M059J (cell line): ENCODE data around the gene MEIS1. TPM values are rescaled to one million over a fixed set of nuclear protein-coding genes. Genes with fewer than 3 reads are reported as not detected.

Experiments
- DNase-seq: peaks from one replicate; pipeline ENCODE4 v3.0.0-alpha.2; 2012; ENCODE audit warnings: low read depth
- total RNA-seq: library from RNA; depleted of rRNA; stranded (reverse); fragments of >200 nt; shearing (Covaris generic); gene quantifications from 2 replicates; pipeline ENCODE4 v1.2.3, GENCODE V29; 2014

MEIS1 gene
- total RNA-seq, 1 experiment from 2014 or later, result 3.4 TPM

DNA sequence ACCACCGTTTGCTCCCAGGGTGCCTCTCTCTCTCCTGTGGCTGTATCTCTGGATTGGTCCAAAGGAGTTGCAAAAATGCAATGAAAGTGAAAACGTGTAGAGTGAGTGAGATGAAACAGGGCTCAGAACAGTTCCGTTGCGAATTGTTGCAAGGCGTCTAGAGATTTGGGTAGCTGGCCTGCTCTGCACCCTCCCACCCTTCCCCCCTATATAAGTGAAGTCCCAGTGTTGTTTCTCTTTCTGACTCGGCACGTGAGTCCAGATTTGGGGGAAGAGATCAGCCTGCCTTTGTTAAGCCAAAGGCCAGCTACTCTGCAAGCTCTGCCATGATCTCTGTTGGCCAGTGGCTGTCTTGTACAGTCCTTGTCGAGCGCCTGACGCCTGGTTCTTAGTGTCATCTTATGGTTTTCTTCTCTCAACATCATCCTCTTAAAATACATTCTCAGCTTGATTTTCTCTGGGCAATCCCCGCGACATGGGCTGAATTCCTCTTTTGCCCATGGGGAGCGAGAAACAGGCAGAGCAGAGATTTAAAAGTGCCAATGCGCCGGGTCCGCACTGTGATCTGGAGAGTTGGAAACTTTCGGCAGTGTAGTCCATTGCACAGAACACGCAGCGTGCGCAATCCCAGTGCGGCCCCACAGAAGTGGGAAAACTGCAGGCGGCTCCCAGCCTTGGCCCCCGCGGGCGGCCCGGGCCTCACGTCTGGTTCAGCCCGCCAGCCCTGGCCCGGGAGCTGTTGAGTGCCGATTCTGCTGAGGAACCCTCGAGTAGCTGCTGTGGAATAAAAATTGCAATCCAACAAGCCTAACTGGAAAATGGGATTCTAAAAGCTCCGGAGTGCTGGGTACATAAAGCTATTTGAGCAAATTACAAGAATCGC, 9.3 kb downstream of the MEIS1 start:
- no peak for DNase-seq

DNA sequence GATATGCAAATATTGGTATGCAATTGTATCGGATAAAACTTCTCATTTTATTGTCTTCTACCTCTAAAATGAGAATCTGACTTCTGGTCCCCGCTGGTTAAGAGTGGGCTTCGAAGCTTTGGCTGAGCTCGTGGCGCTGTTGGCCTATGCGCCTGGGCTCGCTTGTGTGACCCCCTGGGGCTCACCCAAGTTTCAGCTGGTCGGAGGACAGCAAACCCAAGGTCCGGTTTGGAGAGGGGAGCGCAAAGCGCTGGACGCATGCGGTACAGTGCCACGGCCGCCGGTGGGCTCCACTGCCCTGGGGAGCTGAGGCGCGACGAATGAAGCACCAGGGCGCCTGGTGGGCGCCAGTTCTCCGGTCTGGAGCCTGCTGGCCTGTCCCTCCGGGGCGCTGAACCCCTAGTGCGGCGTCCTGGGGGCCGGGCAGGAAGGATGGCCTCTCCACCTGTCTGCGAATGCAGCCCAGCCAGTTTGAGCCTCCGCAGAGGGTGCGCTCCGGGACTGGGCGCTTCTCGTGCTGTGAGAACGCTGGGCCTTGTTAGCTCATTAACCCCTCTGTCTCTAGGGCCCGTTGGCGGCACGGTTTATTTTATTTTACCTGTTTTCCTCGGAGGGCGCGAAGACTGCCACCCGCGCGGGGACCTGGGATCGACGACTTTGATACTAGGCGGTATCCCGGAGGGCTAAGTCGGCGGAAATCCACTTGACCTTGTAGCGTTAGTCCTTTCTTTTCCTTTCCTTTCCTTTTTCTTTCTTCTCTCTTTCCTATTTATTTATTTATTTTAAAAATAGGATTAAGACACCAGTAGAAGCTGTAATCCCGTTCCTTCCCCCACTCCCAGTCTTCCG, 10.4 kb downstream of the MEIS1 start:
- no peak for DNase-seq

DNA sequence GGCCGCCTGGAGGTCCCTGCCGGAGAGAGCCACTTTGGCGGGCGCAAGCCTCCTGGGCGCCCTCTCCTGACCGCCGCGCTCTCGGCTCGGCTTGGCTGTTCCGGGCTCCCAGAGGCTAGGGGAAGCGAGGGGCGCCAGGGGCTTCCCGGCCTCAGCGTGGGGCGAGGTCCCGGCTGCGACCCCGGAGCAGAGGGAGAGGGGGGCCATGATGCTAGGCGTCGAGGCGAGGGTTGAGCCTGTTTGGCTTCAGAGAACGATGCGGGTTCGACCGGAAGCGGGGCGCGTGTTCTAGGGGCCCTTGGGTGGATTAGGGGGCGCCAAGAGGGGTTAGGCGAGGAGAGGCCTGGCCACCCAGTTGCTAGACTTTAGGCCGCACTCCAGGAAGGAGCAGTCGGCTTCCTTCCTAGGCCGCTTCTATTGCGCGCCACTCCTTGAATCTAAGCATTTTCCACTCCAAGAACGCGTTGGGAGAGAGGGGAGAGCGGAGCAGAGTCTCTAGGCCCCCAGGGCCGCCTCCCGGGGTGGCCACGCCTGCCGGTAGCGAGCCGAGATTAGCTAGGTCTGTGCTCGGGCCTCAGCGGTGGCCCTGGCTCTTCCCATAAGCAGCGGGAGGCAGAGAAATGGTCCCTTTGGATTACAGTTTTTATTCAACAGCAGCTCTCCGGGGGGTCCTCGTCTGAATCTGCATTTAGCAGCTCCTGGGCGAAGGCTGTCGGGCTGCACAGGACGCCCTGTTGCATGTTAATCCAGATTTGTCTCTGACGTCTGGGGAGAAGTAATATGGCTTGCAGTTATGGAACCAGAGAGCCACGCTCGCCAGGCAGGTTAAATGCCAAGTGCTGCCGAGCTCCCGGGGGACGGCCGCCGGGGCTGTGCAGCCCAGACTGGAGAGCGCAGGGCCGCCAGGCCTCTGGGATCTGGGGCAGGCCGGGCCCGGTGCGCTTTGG, 11.3 kb downstream of the MEIS1 start:
- DNase-seq, result no peak

DNA sequence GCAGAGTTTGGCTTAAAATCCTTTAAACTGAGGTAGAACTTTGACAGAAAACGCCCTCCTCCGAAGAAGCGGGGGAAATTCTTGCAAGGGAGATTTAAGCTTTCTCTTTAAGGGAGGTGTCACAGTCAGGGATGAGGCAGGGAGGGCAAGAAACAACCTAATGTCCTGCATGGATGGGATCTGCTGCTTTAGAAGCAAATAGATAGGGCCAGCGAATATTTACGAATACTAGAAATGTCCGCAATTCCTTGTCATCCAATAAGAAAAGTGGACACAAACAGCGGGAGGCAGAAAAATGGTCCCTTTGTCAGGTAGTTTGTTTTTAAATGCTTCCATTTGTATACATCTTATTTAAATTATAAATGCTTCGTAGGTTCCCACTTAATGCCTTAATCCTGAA, 12.0 kb downstream of the MEIS1 start:
- DNase-seq, result no peak

DNA sequence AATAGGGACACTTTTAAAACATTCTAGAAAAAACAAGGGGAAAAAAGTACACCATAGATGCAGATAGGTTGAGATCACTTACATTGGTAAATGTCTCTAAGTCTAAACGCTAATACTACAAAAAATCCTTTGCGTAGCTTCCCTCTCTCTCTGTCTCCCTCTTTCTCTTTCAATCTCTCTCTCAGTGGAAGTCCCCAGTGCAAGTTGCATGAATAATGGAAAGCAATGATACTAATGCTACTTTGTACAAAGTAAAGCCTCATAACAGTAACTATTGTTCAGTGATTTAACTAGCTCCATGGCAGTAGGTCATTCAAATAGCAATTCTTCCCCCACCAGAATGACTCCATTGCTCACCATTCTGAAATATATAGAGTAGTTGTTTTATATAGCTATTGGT, 12.8 kb downstream of the MEIS1 start:
- DNase-seq, result no peak

DNA sequence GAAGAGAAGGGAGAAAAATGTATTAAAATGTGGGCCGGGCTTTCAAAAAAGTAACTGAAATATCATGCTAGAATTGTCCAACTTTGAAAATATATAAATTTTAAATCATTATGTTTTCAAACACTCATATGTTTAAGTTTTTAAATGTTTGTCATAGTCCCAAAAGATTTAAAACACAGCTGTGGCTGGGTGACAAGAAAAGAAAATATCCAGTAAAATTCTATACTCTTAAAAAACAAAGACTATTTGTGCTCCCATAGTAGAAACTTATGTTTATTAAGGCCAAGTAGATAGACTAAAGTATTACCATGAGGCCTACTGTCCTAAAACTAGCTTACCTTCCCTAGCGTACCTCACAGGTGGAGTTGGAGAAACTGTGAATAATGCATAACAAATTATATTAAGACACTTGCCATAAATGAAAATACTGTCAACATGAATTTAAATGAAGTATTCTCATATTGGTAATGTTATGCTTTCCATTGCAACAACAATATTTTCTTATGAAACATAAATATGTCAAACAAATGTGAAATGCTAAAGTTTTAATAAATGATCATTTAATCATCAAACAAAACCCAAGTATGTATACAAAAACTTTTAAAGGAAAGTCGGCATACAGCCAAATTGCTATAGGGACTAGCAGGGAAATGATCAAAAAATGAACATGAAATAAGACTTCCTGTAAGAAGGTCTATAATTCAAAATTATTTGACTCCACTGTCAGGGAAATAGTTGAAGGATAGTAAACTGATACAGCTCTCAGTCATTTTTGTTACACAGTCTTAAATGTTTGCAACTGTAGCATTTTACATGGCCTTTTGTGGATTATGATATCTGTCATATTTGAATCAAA, 13.4 kb downstream of the MEIS1 start:
- DNase-seq, result no peak

DNA sequence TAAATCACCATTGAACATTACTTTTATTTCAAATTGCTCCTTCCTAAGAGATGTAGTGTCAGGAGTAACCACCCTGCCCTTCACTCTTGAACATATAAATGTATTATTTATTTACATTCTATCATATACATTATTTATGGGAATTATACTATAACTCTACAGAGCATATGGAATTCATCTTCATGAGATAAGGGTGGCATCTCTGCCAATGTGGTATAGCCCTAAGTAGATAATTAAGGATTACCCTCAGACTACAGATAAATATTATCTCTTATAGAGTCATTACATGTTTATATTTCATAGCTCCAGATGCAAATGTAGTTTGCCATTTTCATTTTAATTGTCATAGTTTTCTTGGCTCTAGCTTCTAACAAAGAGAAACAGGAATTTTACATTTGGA, 17.3 kb downstream of the MEIS1 start:
- DNase-seq, result no peak

DNA sequence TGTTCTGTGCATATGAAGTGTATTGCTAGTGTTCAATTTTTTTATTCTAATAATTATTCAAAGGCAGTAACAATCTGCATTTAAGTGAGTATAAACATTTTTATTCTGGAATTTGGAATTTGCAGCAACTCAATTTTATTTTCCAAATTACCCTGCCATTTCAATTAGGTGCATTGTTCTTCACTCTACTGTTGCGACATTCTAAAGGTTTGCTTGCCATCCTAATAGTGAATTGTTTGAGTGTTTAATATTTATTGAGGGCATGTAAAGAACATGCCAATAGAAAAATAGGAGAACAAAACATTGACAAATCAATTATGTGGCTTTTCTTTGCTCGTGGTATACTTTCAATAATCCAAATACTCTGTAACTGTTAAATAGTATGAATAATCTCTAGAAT, 18.0 kb downstream of the MEIS1 start:
- DNase-seq, result no peak

DNA sequence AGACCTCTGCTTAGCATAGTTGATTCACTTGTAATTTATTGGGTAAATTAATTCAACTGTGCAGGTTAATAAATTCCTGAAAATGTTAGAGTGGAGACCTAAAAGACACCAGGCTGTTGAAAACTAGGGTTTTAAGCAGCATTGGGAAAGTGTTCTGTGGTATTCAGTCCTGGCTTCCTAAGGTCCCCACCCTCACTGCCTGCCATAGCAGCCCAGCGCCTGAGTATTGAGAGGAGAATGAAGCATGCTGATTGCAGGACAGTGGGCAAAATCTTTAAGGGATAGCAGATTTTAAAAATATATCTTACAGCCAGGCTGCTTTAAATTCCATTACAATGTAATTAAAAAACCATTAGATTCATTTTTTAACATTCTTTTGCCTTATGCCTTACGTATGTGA, 20.6 kb downstream of the MEIS1 start:
- DNase-seq, result no peak

DNA sequence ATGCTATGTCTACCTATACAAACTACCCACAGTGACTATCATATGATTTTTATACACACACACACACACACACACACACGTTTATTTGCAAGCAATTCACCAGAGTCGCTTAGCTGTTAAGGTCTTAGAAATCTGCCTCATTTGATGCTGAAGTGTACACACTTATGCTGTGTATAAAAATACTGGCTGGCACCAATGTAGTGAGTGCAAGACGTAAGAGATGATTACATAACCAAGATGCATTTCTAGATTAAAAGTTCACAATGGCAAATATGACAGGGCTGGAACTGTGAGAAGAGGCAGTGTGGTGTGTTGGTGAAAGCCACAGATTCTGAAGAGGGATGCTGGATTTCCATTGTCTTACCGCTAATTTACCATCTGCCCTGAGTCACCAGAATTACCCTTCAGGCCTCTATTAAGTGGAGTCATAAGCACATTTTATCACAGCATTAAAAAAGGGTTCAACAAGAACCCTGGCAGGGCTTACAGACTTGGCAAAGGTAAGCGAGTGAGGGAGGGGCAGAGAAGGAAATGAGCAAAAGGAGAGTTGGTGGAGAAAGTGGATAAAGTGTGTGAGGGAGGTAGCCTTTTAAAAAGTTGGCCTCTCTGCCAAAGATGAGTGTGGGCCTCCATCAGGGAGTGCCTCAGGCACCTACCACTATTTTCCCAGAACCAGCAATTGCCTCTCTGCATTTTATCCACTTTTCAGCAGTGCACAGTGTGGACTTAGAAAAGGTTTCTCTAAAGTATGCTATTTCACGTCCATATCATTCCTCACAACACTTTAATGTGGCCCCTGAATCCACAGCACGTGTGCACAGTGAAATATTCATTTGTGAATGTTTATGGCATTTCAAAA, 21.5 kb downstream of the MEIS1 start:
- peak; percentile 79 for DNase-seq

DNA sequence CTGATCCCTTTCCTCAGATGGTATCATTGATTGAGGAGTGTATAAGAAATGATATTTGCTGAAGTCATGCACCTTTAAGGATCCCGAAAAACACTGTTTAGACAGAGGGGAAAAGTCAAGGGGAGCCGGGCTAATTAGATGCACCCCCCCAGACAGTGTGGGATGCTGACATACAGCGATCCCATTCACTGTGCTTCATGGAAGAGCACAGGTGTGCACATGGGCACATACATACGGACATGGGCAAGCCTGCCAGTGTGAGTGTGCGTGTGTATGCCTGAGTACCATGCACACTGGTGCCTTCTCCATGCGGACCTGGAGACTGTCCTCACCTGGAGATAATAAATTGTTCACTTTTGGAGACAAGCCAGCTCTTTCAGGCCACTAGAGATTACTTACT, 22.6 kb downstream of the MEIS1 start:
- no peak for DNase-seq

DNA sequence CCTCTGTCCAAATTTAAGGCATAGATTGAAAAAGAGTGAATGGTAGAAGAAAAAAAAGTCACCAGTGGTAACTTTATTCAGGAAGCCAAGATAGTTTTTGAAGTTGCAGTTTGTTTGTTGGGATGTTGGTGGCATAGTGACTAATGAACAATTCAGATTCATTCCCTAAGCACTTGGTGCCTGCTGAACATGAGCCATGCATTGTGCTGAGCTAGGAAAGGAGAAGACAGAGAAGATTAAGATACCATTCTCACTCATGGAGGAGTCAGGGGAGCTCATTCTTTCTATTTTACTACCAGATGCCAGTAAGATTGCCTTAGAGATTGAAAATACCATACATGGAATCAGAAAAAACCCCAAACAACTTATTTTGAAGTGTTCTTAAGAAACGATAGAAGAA, 25.1 kb downstream of the MEIS1 start:
- DNase-seq, result no peak

DNA sequence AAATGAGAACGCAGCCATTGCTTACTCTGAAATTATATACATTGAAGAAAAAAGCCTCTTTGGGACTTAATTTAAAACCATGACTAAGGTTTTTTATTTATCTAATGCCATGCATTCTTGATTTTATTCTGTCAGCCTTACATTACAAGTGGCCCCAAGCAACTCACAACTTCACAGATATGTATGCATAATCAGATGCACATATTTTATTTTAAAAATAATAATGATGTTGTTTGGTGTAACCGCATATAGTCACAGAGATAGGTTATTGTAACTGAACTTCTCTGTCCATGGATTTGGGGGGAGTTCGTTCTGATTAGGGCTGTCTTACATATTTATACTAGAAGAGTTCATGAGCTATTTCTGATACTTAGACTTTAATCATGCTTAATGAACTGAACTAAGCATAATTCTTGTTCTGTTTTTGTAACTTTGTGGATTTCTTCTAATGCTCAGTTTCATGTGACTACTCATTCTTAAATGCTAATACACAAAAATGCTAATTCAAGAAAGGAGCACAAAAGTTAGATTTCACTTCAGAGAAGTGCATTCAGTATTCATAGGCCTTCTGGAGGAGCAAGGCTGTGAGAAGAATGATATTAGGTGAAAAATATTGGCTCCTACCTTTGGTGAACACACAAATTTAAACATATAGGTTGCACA, 26.2 kb downstream of the MEIS1 start:
- DNase-seq, result no peak

DNA sequence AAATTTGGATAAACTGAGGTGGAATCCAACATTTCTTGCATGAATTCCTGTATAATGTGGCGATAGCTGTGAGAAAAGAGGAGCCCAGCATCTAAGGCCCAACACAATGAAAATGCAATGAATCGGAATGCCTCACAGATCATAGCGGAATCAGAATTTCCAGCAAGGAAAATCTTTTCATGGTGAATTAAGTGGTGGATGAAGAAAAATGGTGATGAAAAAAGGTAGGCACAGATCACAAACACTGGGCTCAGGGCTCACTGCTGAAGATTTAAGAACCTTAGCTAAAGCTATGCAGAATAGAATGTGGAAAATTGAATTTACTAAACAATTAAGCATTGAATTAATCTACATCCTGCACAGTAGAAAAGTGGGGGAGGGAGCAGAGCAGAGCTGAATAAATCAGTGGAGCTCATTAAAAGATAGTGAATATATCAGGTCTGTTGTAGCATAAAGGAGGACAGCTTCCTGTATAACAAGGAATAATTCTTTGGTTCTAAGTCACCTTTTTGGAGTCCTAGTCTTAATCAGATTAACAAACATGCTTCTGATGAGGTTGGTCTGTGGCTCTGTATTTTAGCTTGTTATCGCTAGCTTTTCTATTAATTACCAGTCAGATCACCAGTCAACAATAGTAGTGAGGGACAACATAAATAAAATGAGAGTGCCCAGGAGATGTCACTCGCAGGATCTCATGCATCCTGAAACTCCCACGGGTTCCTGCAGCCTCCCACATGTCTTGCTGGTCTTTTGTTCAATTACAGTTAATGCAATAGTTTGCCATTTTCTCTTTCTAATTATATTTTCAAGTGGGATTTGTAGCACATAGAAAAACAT, 27.0 kb downstream of the MEIS1 start:
- no peak for DNase-seq

DNA sequence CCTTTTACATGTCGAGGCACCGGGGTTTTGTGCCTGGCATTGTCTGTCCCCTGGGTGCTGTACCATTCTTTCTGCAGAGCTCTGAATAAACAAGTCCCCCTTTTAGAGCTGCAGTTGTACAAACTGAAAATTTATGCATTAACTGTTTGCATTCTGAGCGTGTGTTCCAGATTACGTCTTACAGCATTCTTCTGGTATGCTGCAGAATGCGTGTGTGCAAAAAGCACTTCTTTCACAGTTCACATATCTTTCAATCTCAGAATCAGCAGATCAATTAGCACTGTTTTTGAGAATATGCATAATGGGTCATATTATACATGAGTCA, 27.5 kb downstream of the MEIS1 start:
- no peak for DNase-seq

DNA sequence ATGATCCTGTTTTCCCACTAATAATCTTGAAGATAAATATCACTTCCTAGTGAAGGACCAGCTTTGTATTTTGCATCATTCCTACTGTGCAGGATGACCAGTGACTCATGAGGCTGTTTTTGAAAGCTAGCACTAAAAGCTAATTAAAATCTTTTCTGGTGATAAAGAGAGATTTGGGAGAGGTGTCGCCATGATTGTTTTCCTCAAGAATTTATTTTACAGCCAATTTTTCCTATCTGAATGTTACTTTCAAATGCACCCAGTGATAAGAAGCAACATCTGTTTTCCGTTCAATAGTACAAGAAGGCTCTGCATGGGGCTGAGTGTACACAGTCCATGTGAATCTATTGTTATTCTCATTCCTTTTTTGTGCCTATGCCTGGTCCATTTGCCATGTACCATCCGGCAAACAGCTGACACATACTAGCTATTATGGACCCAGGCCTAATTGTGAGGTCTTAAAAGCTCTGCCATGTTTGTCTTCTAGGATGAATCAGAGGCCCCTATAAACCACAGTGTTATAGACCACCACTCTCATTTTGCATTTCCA, 28.4 kb downstream of the MEIS1 start:
- no peak for DNase-seq

DNA sequence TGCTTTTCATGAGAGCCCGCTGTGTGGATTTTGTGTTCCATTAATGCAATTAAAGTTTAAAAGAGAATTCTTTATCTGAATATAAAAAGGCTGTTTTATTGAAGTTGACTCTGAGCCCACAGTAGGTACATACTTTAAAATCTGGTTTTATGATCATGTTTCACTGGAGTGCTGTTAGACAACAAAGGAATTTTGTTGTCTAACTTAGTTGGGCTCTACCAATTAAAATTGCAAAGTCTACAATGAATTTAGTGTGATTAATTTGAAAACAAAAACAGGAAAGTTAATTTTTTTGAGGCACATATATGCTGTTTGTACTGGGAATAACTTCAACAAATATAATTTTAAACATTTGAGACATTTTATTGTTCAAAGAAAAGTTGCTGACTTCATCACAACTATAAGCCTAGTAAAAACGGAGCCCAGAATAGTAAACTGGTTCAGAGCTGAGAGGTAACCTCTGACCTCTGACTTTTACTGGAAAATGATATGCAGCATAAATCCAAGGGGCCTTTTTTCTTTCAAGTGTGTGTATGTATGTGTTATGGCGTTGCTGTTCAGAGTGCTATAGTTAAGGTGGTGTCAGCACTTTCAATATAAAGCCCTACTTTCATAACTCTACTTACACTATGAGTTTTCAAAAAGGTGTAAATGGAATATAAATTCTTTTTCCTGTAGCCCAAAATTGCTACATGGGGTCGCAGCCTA, 30.2 kb downstream of the MEIS1 start:
- DNase-seq, result no peak

DNA sequence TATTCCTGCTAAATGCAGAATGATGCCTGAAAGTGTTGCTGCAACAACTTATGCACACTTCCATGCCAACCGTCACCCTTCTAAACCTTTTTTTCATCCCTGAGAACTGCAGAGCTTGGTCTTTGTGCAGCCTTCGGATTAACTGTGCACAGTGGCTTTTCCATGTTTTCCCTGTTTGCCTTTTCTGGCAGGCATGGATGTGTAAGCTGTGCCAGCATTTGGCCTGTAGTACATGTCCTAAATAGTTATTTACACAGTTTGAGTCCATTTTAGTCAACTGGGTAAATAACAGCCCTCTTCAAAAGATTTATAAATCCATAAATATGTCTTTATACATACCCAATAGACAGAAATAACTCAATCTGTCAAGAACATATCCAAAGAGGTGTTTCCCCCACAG, 31.5 kb downstream of the MEIS1 start:
- no peak for DNase-seq
